ENCODE measurements around the gene TUSC2. TPM values are rescaled to one million over a fixed set of nuclear protein-coding genes. Genes with fewer than 3 reads are reported as not detected.

Gene TUSC2
- total and polyA plus RNA-seq, 2 of the 13 experiments (the other 11 are each of a cell fraction or from before 2014, with no cell fraction given), result 36.7 to 39.1 TPM

DNA sequence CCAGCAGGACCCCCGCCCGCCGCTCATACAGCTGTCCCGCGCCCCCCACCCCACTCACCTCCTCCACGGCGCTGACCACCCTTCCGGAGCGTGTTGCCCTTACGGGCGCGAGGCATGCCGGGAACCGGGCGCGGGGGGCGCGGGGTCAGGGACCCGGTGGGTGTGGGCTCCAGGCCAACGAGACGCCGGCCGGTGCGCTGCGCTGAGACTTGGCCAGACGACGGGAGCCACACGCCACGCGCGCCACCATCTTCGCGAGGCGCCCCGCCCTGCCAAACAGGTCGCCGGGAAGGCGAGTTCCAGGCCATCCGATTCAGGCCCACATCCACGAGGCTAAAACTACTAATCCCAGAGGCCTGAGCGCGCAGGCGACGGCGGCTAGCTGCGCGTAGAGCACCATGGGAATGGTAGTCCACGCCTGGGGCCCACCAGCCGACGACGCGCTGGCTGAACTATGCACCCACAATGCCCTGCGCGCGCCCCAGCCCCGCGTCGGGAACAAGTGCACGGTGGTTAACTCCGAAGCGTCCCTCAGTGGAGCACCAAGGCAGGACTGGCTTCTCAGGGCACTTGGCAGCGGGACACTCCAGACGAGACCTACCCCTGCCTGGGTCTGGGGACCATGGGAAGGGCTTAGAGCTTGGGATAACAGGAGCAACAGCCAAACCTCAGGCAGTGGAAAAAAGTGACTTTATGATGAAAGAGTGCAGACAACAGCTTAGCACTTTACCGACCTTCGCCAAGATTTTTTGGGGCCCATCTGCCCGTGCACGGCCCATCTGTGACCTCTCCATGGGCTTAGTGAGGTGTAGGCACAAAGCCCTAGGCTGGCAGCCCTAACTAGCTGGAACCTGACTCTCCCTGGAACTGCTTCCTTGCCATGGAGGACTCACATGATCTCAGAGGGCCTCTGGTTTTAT is 35.6 kb downstream of the TUSC2 start, which contains the start of gene IFRD2 (continued):
- peak; percentile 81 for TF ChIP-seq KAT8 (CRISPR knock-in tag; IDR thresholded peaks at IDR 0.05)
- no peak for TF ChIP-seq TMF1 (CRISPR knock-in tag; IDR thresholded peaks at IDR 0.05; ENCODE audit: low read depth)
- TF ChIP-seq, protein P1, sequence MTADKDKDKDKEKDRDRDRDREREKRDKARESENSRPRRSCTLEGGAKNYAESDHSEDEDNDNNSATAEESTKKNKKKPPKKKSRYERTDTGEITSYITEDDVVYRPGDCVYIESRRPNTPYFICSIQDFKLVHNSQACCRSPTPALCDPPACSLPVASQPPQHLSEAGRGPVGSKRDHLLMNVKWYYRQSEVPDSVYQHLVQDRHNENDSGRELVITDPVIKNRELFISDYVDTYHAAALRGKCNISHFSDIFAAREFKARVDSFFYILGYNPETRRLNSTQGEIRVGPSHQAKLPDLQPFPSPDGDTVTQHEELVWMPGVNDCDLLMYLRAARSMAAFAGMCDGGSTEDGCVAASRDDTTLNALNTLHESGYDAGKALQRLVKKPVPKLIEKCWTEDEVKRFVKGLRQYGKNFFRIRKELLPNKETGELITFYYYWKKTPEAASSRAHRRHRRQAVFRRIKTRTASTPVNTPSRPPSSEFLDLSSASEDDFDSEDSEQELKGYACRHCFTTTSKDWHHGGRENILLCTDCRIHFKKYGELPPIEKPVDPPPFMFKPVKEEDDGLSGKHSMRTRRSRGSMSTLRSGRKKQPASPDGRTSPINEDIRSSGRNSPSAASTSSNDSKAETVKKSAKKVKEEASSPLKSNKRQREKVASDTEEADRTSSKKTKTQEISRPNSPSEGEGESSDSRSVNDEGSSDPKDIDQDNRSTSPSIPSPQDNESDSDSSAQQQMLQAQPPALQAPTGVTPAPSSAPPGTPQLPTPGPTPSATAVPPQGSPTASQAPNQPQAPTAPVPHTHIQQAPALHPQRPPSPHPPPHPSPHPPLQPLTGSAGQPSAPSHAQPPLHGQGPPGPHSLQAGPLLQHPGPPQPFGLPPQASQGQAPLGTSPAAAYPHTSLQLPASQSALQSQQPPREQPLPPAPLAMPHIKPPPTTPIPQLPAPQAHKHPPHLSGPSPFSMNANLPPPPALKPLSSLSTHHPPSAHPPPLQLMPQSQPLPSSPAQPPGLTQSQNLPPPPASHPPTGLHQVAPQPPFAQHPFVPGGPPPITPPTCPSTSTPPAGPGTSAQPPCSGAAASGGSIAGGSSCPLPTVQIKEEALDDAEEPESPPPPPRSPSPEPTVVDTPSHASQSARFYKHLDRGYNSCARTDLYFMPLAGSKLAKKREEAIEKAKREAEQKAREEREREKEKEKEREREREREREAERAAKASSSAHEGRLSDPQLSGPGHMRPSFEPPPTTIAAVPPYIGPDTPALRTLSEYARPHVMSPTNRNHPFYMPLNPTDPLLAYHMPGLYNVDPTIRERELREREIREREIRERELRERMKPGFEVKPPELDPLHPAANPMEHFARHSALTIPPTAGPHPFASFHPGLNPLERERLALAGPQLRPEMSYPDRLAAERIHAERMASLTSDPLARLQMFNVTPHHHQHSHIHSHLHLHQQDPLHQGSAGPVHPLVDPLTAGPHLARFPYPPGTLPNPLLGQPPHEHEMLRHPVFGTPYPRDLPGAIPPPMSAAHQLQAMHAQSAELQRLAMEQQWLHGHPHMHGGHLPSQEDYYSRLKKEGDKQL (CRISPR knock-in tag; IDR thresholded peaks at IDR 0.05; ENCODE audit: low read depth), result no peak
- TF ChIP-seq, protein P2, sequence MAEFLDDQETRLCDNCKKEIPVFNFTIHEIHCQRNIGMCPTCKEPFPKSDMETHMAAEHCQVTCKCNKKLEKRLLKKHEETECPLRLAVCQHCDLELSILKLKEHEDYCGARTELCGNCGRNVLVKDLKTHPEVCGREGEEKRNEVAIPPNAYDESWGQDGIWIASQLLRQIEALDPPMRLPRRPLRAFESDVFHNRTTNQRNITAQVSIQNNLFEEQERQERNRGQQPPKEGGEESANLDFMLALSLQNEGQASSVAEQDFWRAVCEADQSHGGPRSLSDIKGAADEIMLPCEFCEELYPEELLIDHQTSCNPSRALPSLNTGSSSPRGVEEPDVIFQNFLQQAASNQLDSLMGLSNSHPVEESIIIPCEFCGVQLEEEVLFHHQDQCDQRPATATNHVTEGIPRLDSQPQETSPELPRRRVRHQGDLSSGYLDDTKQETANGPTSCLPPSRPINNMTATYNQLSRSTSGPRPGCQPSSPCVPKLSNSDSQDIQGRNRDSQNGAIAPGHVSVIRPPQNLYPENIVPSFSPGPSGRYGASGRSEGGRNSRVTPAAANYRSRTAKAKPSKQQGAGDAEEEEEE (CRISPR knock-in tag; IDR thresholded peaks at IDR 0.05; ENCODE audit: borderline replicate concordance), result peak; percentile 42; the same call in 1 of the 2 replicates
- no peak for TF ChIP-seq MYNN (CRISPR knock-in tag; IDR thresholded peaks at IDR 0.05; ENCODE audit: low read depth)
- peak; percentile 79 for TF ChIP-seq ZFX (CRISPR knock-in tag; IDR thresholded peaks at IDR 0.05; ENCODE audit: low read depth)
- TF ChIP-seq HDAC6 (IDR thresholded peaks at IDR 0.05; ENCODE audit: low read depth, low read length), result no peak
- TF ChIP-seq SMYD3 (CRISPR knock-in tag; IDR thresholded peaks at IDR 0.05), result no peak
- TF ChIP-seq ZNF780A (CRISPR knock-in tag; IDR thresholded peaks at IDR 0.05), result no peak; the same call in 1 of the 2 replicates
- no peak for TF ChIP-seq MLLT10 (CRISPR knock-in tag; IDR thresholded peaks at IDR 0.05)
- TF ChIP-seq, protein P3, sequence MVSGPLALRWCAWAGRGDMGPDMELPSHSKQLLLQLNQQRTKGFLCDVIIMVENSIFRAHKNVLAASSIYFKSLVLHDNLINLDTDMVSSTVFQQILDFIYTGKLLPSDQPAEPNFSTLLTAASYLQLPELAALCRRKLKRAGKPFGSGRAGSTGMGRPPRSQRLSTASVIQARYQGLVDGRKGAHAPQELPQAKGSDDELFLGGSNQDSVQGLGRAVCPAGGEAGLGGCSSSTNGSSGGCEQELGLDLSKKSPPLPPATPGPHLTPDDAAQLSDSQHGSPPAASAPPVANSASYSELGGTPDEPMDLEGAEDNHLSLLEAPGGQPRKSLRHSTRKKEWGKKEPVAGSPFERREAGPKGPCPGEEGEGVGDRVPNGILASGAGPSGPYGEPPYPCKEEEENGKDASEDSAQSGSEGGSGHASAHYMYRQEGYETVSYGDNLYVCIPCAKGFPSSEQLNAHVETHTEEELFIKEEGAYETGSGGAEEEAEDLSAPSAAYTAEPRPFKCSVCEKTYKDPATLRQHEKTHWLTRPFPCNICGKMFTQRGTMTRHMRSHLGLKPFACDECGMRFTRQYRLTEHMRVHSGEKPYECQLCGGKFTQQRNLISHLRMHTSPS (CRISPR knock-in tag; IDR thresholded peaks at IDR 0.05; ENCODE audit: low read depth), result no peak
- TF ChIP-seq ZNF781 (CRISPR knock-in tag; IDR thresholded peaks at IDR 0.05; ENCODE audit: borderline replicate concordance, not compliant biosample characterization), result peak; percentile 19
- TF ChIP-seq BORCS8-MEF2B (CRISPR knock-in tag; IDR thresholded peaks at IDR 0.05), result peak; percentile 73
- peak; percentile 72; the same call in 1 of the 2 replicates for TF ChIP-seq SMAD3 (CRISPR knock-in tag; IDR thresholded peaks at IDR 0.05)
- peak; percentile 76; the same call in 1 of the 2 replicates for TF ChIP-seq SPEN (CRISPR knock-in tag; IDR thresholded peaks at IDR 0.05; ENCODE audit: low read depth)
- TF ChIP-seq, protein P4, sequence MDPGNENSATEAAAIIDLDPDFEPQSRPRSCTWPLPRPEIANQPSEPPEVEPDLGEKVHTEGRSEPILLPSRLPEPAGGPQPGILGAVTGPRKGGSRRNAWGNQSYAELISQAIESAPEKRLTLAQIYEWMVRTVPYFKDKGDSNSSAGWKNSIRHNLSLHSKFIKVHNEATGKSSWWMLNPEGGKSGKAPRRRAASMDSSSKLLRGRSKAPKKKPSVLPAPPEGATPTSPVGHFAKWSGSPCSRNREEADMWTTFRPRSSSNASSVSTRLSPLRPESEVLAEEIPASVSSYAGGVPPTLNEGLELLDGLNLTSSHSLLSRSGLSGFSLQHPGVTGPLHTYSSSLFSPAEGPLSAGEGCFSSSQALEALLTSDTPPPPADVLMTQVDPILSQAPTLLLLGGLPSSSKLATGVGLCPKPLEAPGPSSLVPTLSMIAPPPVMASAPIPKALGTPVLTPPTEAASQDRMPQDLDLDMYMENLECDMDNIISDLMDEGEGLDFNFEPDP (CRISPR knock-in tag; conservative IDR thresholded peaks at IDR 0.05), result no peak
- peak; percentile 28; the same call in 1 of the 2 replicates for TF ChIP-seq ZNF607 (CRISPR knock-in tag; IDR thresholded peaks at IDR 0.05; ENCODE audit: borderline replicate concordance)
- TF ChIP-seq ZNF138 (CRISPR knock-in tag; IDR thresholded peaks at IDR 0.05; ENCODE audit: low read depth), result peak; percentile 11; the same call in 1 of the 2 replicates

Measured in HepG2 (cell line).